ENCODE data around the gene OR5K1. TPM values are rescaled to one million over a fixed set of nuclear protein-coding genes. Genes with fewer than 3 reads are reported as not detected.

OR5K1 gene
- not detected for total RNA-seq

DNA sequence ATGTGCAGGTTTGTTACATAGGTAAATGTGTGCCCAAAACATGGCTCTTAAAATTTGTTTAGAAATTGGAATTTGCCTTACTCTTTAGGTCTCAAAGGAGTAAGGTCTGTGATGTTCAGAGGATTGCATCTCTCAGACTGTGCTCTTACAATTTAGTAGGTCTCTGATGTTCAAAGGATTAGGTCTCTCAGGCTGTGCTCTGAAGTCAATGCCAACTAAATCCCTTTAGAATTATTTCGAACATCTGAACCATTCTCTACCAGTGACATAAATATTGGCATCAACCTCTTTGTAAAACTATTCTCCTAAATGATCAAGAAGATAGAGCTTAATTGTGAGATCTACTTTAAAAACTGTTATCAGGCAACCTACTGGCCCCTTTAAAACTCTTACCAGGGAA is at the start of gene OR5K1:
OR5K1 (plus strand) TSS at position 301 of the 400 bp plus-strand sequence. CDS start 6,376 bp downstream, outside the sequence.
- no peak for DNase-seq

DNA sequence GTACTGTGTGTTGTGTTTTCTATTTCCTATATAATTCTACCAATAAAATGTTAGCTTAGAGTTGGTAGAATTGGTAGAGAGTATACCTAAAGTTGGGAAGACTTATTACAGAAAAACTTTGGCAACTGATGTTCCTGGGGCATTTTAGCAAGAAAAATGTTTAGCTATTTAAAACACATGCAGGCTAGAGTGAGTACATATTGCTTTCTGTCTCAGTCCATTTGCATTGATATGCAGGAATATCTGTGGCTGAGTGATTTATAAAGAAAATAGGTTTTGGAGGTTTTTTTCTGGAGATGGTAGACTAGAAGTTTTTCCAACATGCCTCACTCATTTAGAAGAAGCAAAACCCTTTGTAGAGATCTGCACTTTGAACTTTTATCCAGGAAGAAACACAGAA is 30.4 kb upstream of the OR5K1 start:
- DNase-seq = no peak

DNA sequence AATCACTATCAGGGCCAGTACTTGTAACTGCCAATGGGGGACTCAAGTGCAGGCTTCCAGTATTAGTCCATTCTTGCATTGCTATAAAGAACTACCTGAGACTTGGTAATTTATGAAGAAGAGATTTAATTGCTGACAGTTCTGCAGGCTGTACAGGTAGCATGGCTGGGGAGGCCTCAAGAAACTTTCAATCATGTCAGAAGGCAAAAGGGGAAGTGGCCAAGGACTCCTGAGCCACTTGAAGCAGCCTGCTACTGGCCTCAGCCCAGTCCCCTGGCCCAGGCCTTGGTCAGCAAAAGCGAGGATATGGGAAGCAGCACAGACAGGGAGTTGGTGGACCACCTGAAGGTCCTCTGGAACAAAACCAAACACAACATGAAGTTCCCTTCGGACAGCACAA is 29.2 kb upstream of the OR5K1 start:
- no peak for DNase-seq

DNA sequence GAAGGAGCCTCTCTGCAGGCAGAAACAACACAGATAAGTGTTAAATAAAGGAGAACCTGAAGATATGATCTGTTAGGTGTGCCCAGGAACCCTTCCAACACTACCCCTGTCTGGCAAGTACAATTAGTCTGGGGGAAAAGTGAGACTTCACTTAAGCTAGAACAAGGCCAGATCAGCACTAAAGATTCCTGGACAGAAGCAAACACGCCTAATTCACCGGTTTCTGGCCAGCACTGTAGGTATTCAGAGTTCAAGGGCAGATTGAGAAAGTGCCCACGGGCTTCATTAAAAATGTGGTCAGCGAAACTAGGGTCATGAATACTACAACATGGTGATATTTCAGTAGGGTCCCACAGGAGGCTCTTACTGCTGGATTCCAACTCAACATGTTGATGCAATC is 28.6 kb upstream of the OR5K1 start:
- no peak for DNase-seq

DNA sequence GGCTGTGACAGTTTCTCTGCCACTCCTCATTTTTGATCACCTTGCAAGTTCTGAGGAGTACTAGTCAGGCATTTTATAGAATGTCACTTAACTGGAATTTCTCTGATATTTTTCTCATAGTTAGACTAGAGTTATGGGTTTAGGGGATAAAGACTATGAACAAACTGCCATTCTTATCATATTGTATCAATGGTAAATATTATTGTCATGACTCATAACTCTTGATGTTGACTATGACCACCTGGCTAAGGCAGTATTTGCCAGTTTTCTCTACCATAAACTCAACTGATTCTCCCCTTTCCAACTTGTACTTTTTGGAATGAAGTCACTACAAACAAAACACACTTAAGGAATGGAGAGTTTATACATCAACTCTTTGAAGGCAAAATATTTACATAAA is 22.7 kb upstream of the OR5K1 start:
- no peak for DNase-seq

DNA sequence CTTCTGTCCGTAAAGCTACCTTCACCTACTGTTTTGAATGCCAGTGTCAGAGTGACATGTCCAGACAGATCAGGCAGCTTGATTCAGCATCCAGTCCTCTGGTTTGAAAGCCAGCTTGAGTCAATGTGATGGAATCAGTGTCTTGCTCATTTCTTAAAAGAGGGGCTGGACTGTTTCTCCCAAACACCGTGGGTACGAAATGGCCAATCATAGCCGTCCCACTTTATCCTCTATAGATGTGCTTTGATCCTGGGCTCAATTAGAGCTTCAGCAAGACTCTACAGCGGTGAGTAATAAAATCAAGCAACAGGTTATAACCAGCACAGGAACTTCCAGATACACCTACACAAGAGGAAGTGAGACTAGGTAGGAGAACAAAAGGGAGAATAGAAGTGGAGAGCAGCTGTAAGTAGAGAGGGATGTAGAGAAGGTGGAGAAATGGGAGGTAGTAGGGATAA is 17.0 kb upstream of the OR5K1 start:
- DNase-seq = no peak

DNA sequence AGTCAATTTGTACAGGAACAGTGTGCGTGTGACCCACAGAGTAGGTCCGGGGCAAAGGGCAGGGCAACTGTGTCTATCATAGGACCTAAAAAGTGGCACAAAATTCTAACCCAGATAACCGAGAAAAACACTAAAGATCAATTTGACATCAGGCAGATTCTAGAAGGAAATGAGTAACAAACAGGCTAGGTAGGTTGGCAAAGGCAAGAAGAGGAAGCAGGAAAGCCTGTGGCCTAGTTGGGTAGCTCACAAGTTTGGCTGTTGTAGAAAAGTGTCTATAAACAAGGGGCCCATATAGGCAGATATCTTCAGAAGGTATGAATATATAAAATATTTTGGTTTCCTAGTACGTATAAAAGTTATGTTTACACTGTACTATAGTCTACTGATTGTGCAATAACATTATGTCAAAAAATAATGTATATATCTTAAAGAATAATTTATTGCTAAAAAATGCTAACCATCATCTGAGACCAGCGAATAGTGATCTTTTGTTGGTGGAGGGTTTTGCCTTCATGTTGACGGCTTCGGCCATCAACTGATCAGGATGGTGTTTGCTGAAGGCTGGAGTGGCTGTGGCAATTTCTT is 13.3 kb upstream of the OR5K1 start:
- no peak for DNase-seq

DNA sequence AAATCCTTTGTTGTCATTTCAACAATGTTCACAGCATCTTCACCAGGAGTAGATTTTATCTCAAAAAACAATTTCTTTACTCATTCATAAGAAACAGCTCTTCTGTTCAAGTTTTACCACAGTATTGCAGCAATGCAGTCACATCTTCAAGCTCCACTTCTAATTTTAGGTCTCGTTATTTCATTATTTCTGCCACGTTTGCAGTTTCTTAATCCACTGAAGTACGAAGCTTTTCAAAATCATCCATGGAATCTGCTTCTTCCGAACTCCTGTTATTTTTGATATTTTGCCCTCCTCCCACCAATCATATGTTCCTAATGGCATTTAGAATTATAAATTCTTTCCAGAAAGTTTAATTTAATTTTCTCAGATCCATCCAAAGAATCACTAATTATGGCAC is 12.6 kb upstream of the OR5K1 start:
- no peak for DNase-seq

DNA sequence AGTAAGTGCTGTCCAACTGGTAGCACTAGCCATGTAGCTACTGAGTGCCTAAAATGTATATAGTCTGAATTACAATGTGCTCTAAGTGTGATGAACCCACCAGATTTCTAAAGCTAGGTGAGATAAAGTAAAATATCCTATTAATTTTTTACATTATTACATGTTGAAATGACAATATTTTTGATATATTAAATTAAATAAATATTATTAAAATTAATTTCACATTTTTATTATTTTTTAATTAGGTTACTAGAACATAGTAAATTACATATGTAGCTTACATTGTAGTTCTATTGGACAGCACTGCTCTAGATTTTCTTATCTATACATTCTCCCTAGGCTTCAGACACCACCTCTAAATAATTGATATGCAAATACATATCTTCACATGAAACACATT is 9.2 kb upstream of the OR5K1 start:
- DNase-seq = no peak

DNA sequence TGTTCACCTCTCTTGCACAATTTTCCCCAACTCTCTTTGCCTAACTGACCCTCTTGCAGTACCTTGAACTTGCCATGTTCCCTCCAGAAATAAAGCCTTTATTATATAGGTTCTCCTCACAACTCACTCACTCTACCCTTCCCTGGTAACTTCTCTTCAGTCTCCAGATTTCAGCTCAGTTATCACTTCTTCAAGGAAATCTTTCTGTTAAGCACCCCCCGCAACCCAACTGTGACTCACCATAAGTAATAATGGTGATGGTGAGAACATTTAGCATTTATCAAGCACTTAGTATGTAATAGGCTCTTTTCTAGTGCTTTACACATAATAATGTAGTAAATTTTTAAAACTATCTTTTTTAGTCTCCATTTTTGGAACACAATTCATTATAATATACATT is 8.1 kb upstream of the OR5K1 start:
- DNase-seq = no peak

DNA sequence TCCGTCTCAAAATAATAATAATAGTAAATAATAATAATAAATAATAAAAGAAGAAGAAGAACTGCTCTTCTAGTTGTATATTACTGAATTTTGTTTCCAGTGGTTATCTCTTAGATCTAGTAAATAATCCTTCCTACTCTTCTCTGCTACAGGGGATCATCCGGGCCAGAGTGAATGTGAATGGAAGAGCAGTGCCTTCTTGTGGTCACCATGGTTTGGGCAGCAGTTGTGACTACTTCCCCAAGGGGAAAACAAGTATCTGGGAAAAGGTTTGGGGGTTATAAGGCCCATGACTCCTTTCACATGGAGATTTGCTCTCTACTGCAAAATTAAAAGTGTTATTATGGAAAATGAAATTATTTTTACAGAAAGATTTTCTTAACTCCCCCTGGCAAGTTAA is 5.5 kb upstream of the OR5K1 start:
- DNase-seq = no peak

DNA sequence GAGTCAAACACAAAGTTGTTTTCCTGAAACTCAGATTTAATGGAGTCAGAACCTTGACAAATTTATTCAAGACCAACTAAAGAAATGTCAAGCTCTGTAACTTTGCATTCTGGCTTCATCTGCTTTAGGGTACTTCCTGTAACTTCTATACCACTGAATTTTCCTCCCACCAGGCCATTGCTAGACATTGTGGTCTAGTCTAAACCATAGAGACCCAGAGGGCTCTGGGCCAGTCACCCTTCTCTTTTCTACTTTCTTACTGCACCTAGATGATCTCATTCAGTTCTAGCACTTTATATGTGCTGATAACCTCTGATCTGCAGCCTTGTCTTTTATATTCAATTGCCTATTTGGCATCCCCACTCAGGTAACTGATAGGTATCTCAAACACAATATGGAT is 2.8 kb upstream of the OR5K1 start:
- DNase-seq = no peak

DNA sequence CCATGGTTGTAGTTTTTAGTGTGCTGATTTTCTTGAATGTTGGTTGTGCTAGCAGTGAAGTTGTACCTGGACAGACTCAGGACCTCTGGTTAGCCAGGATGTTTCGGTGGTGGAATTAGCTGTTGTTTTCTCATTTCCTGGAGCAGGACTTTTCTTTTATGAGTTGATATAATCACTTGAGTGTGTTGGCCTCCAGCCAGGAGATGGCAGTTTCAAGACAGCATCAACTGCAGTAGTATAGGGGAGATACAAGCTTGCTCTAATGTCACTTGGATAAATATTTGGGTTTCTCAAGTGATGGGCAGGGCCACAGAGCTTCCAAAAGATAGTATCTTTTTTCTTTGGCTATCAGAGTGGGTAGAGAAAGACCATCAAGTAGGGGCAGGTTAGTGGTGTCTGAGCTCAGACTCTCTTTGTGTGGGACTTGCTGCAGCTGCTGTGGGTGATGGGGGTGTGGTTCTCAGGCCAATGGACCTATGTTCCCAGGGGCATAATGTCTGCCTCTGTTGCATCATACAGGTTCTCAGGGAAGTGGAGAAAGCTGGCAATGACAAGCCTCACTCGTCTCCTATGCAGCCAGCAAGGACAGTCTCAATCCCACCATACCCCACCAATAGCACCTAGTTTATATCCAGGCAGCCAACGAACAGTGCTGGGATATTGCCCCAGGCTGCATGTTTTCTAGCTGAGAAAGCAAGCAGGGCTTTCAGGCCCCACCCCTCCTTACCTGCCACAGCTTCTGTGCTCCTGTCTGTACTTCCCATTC is 19.9 kb downstream of the OR5K1 start:
- no peak for DNase-seq

DNA sequence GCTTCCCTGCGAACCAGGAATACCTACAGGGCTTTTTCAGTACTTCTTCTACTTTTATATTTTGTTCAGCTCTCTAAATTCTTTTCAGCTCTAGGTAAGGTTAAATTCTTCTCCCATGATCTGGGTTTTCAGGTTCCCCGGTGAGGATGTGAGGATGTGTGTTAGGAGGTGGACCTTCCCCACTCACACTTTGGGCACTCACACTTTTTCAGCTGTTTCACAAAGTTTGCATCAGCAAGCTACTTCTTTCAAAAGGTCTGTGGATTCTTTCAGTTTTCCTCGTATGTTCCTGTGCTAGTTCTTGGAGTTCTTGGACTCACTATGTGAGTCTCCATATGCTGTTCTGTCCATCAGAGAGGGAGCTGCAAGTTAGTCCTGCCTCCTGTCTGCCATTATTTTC is 20.6 kb downstream of the OR5K1 start:
- no peak for DNase-seq

DNA sequence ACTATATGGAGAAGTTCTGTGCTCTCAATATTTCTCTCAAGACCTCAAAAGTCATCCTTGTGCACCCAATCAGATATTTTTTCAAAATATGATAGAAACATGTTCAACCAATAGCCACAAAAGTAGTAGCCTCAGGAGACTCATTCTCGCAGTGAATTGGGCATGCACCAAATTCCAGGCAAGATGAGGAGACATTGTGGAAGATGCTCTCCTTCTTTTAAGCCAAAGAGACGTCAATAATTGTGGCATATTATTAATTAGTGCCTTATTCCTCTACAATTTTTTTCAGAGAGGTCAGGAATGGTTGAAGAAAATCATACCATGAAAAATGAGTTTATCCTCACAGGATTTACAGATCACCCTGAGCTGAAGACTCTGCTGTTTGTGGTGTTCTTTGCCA is 34.4 kb downstream of the OR5K1 start, which contains the start of gene OR5K2:
OR5K2 (plus strand) TSS at position 301 of the 400 bp plus-strand sequence; CDS start at position 301, 0 bp downstream.
- no peak for DNase-seq

DNA sequence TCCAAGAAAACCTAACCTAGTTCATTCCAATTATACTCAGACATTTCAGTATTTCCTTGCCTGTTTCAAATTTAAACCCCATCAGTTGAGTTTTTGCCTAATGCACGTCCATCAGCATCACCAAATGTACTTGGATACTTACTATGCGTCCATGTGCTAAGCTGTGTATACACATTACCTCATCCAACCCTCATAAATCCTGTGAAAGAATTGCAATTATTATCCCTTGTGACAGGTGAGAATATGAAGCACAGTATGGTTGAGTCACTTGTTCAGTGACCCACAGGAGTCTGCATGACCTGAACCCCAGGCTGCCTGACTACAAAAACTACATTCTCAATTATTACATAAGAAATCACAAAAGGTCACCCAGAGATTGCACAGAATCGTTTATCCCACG is 37.0 kb downstream of the OR5K1 start:
- no peak for DNase-seq

DNA sequence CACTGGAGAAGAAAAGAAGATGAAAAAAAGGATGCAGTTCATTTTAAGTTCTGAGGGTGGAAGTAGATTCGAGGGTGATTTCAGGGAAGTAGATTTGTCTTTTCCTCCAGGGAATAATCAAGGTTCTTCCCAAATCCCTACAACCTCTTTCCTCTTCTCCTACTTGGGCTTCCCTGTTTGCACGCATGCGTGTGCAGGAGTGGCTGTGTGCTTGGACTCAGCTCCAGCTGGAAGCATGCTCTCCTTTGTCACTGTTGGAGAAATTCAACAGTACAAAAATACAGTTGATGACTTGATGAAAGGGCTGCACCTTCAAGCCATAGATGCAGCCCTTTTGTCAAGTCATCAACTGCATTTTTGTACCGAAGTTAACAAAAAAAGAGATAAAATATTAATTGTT is 38.3 kb downstream of the OR5K1 start:
- DNase-seq = no peak

DNA sequence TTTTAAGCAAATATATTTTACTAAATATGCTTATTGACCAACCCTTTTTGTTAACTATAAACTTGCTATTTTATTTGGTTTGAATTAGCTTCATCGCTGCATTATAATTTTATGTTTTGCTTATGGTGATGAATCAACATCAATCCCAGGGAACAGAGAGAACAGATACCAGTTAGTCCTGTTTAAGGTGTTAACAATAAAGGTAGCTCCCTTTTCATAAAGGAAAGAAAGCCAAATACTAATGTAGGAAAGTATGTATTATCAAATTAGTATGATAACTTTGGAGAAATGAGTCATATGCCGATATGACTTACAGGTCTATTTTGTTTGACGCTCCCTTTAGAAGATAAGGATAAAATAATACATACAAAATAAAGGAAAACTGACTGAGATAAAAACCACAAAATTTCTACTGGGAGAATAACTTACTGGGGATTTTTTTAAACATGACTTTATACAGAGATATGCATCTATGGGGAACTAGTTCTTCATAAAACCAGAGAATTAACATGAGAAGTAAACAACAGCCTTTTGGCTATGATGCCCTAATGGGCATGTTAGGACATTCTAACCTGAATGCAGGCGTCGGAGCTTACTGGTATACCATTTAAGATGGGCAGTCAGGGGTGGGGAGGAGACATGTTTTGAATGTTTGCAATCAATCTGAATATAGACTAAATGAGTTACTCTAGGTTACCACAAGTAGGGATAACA is 39.0 kb downstream of the OR5K1 start:
- DNase-seq = no peak

DNA sequence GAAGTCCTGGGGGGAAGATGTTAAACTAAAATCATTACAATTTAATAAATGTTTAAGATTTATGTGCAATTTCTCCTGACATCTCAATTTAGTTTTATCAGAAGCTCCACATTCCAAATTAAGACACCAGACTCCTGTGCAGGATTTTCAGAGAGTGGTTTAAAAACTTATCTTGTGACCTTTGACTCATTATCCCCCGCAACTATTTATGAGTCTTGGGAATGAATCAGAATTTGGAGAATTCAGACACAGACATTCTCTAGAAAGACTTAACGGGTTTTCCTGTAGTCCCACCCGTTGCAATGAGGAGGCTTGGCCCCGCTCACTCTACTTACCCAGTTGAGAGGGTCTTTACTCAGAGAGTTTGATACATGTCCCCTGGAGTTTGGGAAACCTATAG is 41.5 kb downstream of the OR5K1 start:
- no peak for DNase-seq

DNA sequence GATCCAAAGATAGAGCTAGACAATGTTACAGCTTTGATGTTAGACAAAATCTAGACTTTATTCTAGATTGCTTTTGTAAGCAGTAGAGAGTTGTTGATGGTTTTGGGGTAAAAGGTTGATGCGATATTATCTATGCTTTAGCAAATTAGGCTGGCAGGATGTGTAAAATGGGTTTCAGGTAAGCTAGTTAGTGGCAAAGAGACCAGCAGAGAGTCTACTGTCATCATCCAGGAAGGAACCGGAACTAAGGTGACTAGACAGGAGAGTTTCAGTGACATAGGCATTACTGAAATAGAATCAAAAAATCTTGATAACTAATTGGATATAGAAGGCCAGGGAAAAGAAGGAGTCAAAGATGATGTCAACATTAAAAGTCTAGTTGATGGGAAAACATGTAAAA is 45.6 kb downstream of the OR5K1 start:
- no peak for DNase-seq

DNA sequence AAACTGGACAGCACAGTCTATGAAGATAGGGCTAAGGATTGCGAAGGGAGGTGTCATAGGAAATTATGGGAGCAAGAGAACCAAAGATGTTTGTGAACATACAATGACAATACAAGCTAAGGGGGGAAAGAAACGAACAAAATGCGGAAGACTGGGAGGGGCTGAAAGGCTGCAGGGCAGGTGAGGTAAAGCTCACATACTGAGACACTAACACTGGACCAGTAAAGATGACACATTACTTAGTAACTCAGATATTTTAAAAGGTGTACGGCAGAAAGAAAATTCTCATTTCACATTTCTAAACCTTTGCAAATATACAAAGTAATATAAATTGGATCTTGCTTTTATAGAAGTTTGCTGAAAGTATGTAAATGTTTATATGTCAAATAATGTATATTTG is 49.6 kb downstream of the OR5K1 start:
- no peak for DNase-seq

DNA sequence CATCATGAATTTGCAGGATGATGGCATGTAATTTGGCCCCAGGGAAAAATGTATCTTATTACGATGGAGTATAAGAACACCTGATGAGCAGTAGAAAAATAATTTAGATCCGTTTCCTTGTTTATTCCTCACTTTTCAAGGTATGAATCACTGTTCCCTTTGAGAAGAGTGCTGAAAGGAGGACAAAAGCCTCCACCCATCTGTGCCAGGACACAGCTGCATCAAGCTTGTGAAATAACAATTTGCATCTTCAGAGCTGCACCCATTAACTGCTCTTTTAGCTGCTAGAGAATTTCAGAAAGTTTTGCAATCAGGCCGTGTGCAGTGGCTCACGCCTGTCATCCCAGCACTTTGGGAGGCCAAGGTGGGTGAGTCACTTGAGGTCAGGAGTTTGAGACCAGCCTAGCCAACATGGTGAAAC is 50.1 kb downstream of the OR5K1 start:
- DNase-seq = no peak

DNA sequence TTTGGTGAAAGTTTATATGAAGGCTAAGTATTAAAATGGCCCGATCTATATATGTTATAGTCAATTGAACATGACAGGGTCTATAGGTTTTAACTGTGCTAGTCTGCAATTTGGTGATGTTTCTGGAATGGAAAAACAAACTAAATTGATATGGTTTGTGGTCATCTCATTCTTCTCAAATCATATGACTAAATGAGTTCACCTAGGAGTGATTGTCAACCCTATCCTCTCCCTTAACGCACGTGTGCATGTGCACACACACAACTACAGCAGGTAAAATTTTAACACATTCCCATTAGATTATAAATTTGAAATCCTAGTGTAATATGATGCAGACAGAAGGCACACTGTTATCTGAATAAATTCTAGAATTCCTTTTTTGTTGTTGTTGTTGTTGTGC is 50.7 kb downstream of the OR5K1 start:
- DNase-seq = no peak

DNA sequence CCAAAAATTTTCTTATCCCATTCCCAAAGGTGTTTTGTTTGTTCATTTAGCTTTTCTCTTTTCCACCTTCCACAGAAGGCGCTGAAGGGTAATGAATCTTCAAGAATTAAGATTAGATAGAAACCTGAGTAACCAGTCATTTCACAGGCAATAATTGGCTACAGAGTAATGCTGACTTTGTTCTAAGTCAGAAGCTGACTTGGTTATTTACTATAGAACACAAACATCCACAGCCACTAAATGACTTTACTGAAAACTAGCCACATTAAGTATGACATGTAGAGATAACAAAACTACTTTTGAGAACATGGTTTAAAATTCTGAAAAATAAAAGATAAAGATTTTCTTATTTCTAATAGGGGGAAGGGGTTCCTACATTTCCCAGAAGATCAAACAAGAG is 51.9 kb downstream of the OR5K1 start:
- no peak for DNase-seq
